ENCODE results near the gene SLC25A47.
"Not testable (repeated sequence)": the region's sequence is repeated elsewhere in the genome, so short reads cannot be mapped to it uniquely, and the experiment has no call there.

Gene SLC25A47

GRCh38 chr14:100306998-100307765 is 16.0 kb upstream of the SLC25A47 start:
- DNase-seq (ENCODE audit: insufficient read length, low spot score) (no peak), FAIRE-seq (no peak)
- no peak for TF ChIP-seq CTCF (IDR thresholded peaks at IDR 0.05; ENCODE audit: insufficient read depth, missing control alignments)

GRCh38 chr14:100307766-100308426 is 15.2 kb upstream of the SLC25A47 start:
- FAIRE-seq (no peak), DNase-seq (ENCODE audit: insufficient read length, low spot score) (no peak)
- TF ChIP-seq CTCF (IDR thresholded peaks at IDR 0.05; ENCODE audit: insufficient read depth, missing control alignments), result no peak

- FAIRE-seq; DNase-seq (ENCODE audit: insufficient read length, low spot score): not testable (repeated sequence)
Measured at GRCh38 chr14:100308427-100308792, 14.7 kb upstream of the SLC25A47 start.

- DNase-seq (ENCODE audit: insufficient read length, low spot score) (no peak), FAIRE-seq (no peak)
- no peak for TF ChIP-seq CTCF (IDR thresholded peaks at IDR 0.05; ENCODE audit: insufficient read depth, missing control alignments)
Measured at GRCh38 chr14:100309028-100309737, 14.0 kb upstream of the SLC25A47 start.

GRCh38 chr14:100312110-100312876 is 10.8 kb upstream of the SLC25A47 start:
- not testable (repeated sequence) for FAIRE-seq; DNase-seq (ENCODE audit: insufficient read length, low spot score)

GRCh38 chr14:100312877-100313400 is 10.2 kb upstream of the SLC25A47 start:
- DNase-seq (ENCODE audit: insufficient read length, low spot score), result no peak
- TF ChIP-seq CTCF (IDR thresholded peaks at IDR 0.05; ENCODE audit: insufficient read depth, missing control alignments), result no peak
- FAIRE-seq, result no peak

GRCh38 chr14:100313464-100314230 is 9.5 kb upstream of the SLC25A47 start:
- no peak for TF ChIP-seq CTCF (IDR thresholded peaks at IDR 0.05; ENCODE audit: insufficient read depth, missing control alignments)
- no peak for DNase-seq (ENCODE audit: insufficient read length, low spot score)
- FAIRE-seq, result no peak
